HG03442 (cell line): ENCODE data around the gene DNMT3B.
A peak's percentile ranks its signal among the peaks of the same experiment; 100 is the strongest.
"Not testable (repeated sequence)": the region's sequence is repeated elsewhere in the genome, so short reads cannot be mapped to it uniquely, and the experiment has no call there.

ENCODE experiments used
- ATAC-seq: cut with Tn5 transposase; IDR thresholded peaks from one replicate; pipeline ENCODE4 v1.9.1; 2021; ENCODE audit warnings: mild to moderate bottlenecking, moderate library complexity; ENCODE audit not compliant: unreplicated experiment

Gene DNMT3B

GRCh38 chr20:32761831-32762753 is at the start of gene DNMT3B:
Gene DNMT3B (plus strand): TSS chr20:32762385. CDS start chr20:32780324, 17,939 bp downstream.
- peak; percentile 56 for ATAC-seq

- ATAC-seq, result no peak
Measured at GRCh38 chr20:32718749-32719348, 43.3 kb upstream of the DNMT3B start.

- ATAC-seq, result no peak
Measured at GRCh38 chr20:32727683-32728082, 34.5 kb upstream of the DNMT3B start.

GRCh38 chr20:32728435-32728834 is 33.8 kb upstream of the DNMT3B start:
- ATAC-seq, result not testable (repeated sequence)

GRCh38 chr20:32729334-32729733 is 32.9 kb upstream of the DNMT3B start:
- ATAC-seq, result not testable (repeated sequence)

GRCh38 chr20:32731882-32732266 is 30.3 kb upstream of the DNMT3B start:
- no peak for ATAC-seq

- ATAC-seq, result no peak
Measured at GRCh38 chr20:32737371-32738223, 24.6 kb upstream of the DNMT3B start.

- no peak for ATAC-seq
Measured at GRCh38 chr20:32741151-32741550, 21.0 kb upstream of the DNMT3B start.

- no peak for ATAC-seq
Measured at GRCh38 chr20:32742322-32743236, 19.6 kb upstream of the DNMT3B start.

GRCh38 chr20:32743237-32744112 is 18.7 kb upstream of the DNMT3B start, which contains the start of gene COMMD7:
Gene COMMD7 (minus strand): TSS chr20:32743467. CDS start chr20:32743391, 76 bp downstream.
- peak; percentile 49 for ATAC-seq

- ATAC-seq, result no peak
Measured at GRCh38 chr20:32749914-32750637, 12.1 kb upstream of the DNMT3B start.

- ATAC-seq, result no peak
Measured at GRCh38 chr20:32751293-32751692, 10.9 kb upstream of the DNMT3B start.

- no peak for ATAC-seq
Measured at GRCh38 chr20:32751702-32752457, 10.3 kb upstream of the DNMT3B start.

- no peak for ATAC-seq
Measured at GRCh38 chr20:32752458-32753250, 9.5 kb upstream of the DNMT3B start.

GRCh38 chr20:32753731-32754130 is 8.5 kb upstream of the DNMT3B start:
- no peak for ATAC-seq

GRCh38 chr20:32756156-32756555 is 6.0 kb upstream of the DNMT3B start:
- no peak for ATAC-seq

- ATAC-seq, result no peak
Measured at GRCh38 chr20:32761417-32761830, 761 bp upstream of the DNMT3B start.
